H1 (cell line): ENCODE data around the gene LCN12.

Source experiments
- NRF1 ChIP-seq: IDR thresholded peaks from 2 replicates; pipeline ENCODE4 v1.6.1; 2011; ENCODE audit warnings: mild to moderate bottlenecking, low read depth, low read length, improper control_type of control experiment
- SP4 ChIP-seq: IDR thresholded peaks from 2 replicates; pipeline ENCODE4 v1.6.1; 2012; ENCODE audit warnings: low read length, inconsistent platforms
- TF ChIP-seq, protein P1 (sequence below), 3 experiments: IDR thresholded peaks; 1 replicate in 2 of 3; 2 replicates in 1 of 3; pipeline versions ENCODE4 v1.5.1 to v1.6.1; 2011; ENCODE audit warnings: low read length in 3 of 3, mild to moderate bottlenecking in 3 of 3, inconsistent platforms in 2 of 3, low read depth in 1 of 3, moderate library complexity in 1 of 3; ENCODE audit not compliant: insufficient read depth in 1 of 3; ENCODE audit errors: control extremely low read depth in 1 of 3

DNA sequence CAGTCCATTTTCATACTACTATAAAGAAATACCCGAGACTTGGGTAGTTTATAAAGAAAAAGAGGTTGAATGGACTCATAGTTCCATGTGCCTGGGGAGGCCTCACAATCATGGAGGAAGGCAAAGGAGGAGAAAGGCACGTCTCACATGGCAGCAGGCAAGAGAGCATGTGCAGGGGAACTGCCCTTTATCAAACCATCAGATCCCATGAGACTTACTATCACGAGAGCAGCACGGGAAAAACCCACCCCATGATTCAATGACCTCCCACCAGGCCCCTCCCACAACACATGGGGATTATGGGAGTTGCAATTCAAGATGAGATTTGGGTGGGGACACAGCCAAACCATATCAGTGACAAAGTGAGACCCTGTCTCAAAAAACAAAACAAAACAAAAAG is 45.8 kb upstream of the LCN12 start:
- TF ChIP-seq, protein P1, sequence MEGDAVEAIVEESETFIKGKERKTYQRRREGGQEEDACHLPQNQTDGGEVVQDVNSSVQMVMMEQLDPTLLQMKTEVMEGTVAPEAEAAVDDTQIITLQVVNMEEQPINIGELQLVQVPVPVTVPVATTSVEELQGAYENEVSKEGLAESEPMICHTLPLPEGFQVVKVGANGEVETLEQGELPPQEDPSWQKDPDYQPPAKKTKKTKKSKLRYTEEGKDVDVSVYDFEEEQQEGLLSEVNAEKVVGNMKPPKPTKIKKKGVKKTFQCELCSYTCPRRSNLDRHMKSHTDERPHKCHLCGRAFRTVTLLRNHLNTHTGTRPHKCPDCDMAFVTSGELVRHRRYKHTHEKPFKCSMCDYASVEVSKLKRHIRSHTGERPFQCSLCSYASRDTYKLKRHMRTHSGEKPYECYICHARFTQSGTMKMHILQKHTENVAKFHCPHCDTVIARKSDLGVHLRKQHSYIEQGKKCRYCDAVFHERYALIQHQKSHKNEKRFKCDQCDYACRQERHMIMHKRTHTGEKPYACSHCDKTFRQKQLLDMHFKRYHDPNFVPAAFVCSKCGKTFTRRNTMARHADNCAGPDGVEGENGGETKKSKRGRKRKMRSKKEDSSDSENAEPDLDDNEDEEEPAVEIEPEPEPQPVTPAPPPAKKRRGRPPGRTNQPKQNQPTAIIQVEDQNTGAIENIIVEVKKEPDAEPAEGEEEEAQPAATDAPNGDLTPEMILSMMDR (IDR thresholded peaks at IDR 0.05; ENCODE audit: control extremely low read depth in 1 of 3, insufficient read depth in 1 of 3, low read depth in 1 of 3, low read length in 3 of 3), result no peak
- TF ChIP-seq SP4, result no peak
- TF ChIP-seq NRF1, result no peak
